GM10248 (cell line): ENCODE data around the gene EHBP1L1.

ENCODE experiments used
- CTCF ChIA-PET: fragments of 300-600 bp; sonication (Branson Sonifier 250); formaldehyde crosslinking; extraction: SDS; loops from one replicate; lab custom pipeline; 2021; ENCODE audit warnings: antibody characterized with exemption; lab: Yijun Ruan, JAX
- POLR2A ChIA-PET: fragments of 350-650 bp; sonication (Branson Sonifier 250); formaldehyde crosslinking; extraction: SDS; loops from one replicate; lab custom pipeline; 2020; ENCODE audit warnings: antibody characterized with exemption; lab: Yijun Ruan, JAX
- DNase-seq: peaks from one replicate; pipeline ENCODE4 v3.0.0; 2012; ENCODE audit errors: extremely low spot score
- CTCF ChIP-seq: IDR thresholded peaks from 2 replicates; pipeline ENCODE4 v1.5.1; 2012; ENCODE audit warnings: mild to moderate bottlenecking, low read depth; ENCODE audit errors: extremely low read depth, missing control alignments, control extremely low read depth

EHBP1L1 gene

GRCh38 chr11:65611758-65612603, 36.1 kb downstream of the EHBP1L1 start:
- ChIA-PET POLR2A (interaction anchor here (0.7 to 1.6 kb wide), 2 partner anchors 24 to 187 kb away, joined by 4 to 5 read pairs; no protein-coding TSS in a partner anchor), CTCF (interaction anchor here (1.2 to 24.8 kb wide), 8 partner anchors 8 to 273 kb away, joined by 3 to 351 read pairs (median 6); partner anchors contain the start of genes EHBP1L1, FAM89B, KCNK7 and SIPA1)
- no peak for TF ChIP-seq CTCF
- DNase-seq, result no peak

- ChIA-PET POLR2A (interaction anchor here (0.5 to 1.6 kb wide), 3 partner anchors 48 to 190 kb away, joined by 3 to 5 read pairs (median 4); no protein-coding TSS in a partner anchor), CTCF (interaction anchor here (1.2 to 24.8 kb wide), 8 partner anchors 9 to 272 kb away, joined by 3 to 351 read pairs (median 6); partner anchors contain the start of genes EHBP1L1, FAM89B, KCNK7 and SIPA1)
- TF ChIP-seq CTCF, result no peak
Observed at GRCh38 chr11:65612691-65613090, 36.8 kb downstream of the EHBP1L1 start.

GRCh38 chr11:65613091-65613928, 37.5 kb downstream of the EHBP1L1 start:
- no peak for TF ChIP-seq CTCF
- DNase-seq, result no peak
- ChIA-PET CTCF (interaction anchor here (1.2 to 24.8 kb wide), 8 partner anchors 9 to 271 kb away, joined by 3 to 351 read pairs (median 6); partner anchors contain the start of genes EHBP1L1, FAM89B, KCNK7 and SIPA1), POLR2A (interaction anchor here (0.5 to 1.6 kb wide), 4 partner anchors 48 to 275 kb away, joined by 3 to 8 read pairs (median 4); partner anchors contain the start of gene FIBP)

More at GRCh38 chr11:65612691-65613090, 36.8 kb downstream of the EHBP1L1 start:
- DNase-seq, result no peak

- ChIA-PET CTCF (interaction anchor here (0.9 to 24.8 kb wide), 8 partner anchors 11 to 203 kb away, joined by 3 to 351 read pairs (median 4); partner anchors contain the start of genes EHBP1L1, FAM89B and KCNK7), POLR2A (interaction anchor here (0.7 to 1.3 kb wide), 9 partner anchors 16 to 348 kb away, joined by 3 to 5 read pairs (median 4); partner anchors contain the start of genes CCDC85B and MALAT1)
- TF ChIP-seq CTCF, result no peak
- DNase-seq, result peak; percentile 100
Observed at GRCh38 chr11:65615229-65615949, 39.5 kb downstream of the EHBP1L1 start, which contains the start of gene PCNX3. Gene PCNX3, plus strand, starts transcription at chr11:65615776. Its CDS starts 536 bp downstream, at chr11:65616312.

- ChIA-PET POLR2A (interaction anchor here (0.7 to 1.3 kb wide), 6 partner anchors 15 to 348 kb away, joined by 3 to 5 read pairs (median 4); partner anchors contain the start of genes CCDC85B and MALAT1), CTCF (interaction anchor here (0.7 to 24.8 kb wide), 13 partner anchors 10 to 202 kb away, joined by 3 to 351 read pairs (median 4); partner anchors contain the start of genes EHBP1L1, FAM89B, KCNK7 and SIPA1)
- TF ChIP-seq CTCF, result no peak
- peak; percentile 70 for DNase-seq
Observed at GRCh38 chr11:65615950-65616574, 40.2 kb downstream of the EHBP1L1 start.
